ENCODE results near the gene ZNF70. TPM values are rescaled to one million over a fixed set of nuclear protein-coding genes. Genes with fewer than 3 reads are reported as not detected.

The ZNF70 gene
- total RNA-seq, 2 donors from 2014 or later: 8.4 to 13.8 TPM

DNA sequence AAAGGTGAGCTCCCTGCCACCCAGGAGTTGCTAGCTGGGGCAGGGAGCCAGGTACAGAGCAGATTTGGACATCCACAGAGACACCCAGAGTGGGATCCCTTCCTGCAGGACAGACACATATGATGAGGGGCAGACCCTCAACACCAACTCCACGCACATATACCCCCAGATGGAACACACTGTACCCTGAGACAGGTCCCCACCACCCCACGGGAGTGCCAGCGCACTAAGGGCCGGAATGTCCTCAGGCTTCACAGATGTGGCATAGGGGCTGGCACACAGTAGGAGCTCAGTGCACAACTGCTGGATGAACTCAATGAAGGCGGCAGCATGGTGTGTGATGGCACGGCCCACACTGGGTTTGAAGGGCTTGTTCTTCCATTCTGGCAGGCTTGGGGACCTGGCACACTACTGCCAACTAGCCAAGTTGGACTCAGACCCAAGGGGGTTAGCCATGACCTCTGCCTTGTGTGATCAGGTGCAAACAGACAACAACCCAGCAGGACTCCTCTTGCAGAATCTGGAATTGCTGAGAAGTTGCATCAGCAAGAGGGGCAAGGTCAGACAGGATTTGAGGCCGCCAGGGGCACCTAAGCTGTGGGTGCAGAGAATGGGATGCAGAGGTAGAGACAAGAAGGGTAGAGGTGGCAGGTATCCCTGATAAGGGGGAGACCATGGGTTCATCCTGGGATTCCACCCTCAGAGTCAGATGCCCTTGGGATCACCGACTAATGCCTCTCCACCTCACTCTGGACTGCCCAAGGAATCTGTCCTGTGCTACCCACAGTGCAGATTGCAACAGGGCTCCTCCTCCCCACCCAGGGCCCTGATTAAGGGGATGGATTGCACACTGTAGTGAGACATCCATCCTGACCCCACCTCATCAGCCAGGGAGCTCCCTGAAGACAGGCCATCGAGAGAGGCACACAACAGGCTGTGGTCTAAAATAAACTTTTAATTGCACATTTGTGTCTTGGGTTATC is 14.3 kb upstream of the ZNF70 start:
- no peak overlapping the region for H3K27ac ChIP-seq

DNA sequence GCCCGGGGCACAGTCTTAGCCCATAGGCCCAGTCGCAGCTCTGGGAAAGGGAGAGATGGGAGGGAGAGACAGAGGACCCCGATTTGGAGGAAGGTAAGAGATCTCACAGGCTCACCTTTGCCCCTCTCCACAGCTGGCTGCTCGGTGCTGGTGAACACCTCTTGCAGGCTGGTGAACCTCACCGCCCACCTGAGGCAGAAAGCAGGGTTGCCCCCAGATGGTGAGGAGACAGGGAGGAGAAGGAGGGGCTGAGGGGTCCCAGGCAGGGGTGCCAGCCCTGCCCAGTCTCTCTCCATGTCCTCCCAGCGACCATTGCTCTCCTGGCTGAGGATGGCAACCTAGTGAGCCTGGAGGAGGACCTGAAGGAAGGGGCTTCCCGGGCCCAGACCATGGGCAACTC is 13.0 kb upstream of the ZNF70 start:
- DNase-seq (ENCODE audit: low spot score) (no peak), ATAC-seq (ENCODE audit: insufficient number of reproducible peaks, low FRiP score, low read depth) (no peak)
- H3K36me3 ChIP-seq: no peaks in the 10 kb centered on the region
- no peak overlapping the region for H3K27ac ChIP-seq
- TF ChIP-seq, protein P1, sequence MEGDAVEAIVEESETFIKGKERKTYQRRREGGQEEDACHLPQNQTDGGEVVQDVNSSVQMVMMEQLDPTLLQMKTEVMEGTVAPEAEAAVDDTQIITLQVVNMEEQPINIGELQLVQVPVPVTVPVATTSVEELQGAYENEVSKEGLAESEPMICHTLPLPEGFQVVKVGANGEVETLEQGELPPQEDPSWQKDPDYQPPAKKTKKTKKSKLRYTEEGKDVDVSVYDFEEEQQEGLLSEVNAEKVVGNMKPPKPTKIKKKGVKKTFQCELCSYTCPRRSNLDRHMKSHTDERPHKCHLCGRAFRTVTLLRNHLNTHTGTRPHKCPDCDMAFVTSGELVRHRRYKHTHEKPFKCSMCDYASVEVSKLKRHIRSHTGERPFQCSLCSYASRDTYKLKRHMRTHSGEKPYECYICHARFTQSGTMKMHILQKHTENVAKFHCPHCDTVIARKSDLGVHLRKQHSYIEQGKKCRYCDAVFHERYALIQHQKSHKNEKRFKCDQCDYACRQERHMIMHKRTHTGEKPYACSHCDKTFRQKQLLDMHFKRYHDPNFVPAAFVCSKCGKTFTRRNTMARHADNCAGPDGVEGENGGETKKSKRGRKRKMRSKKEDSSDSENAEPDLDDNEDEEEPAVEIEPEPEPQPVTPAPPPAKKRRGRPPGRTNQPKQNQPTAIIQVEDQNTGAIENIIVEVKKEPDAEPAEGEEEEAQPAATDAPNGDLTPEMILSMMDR (IDR thresholded peaks at IDR 0.05): no peak
- H3K4me1 ChIP-seq (ENCODE audit: control insufficient read depth in 1 of 2, low read depth in 2 of 2): peaks cover 8 to 35% of the 10 kb centered on the region in 2 donors
- H3K4me3 ChIP-seq: peak overlapping the region; percentile 67
- no peaks in the 10 kb centered on the region for H3K9me3 ChIP-seq
- no peaks in the 10 kb centered on the region for H3K27me3 ChIP-seq (replicated peaks; ENCODE audit: insufficient read depth)

More for the DNA sequence above, 14.3 kb upstream of the ZNF70 start:
- no peaks in the 10 kb centered on the region for H3K27me3 ChIP-seq (replicated peaks; ENCODE audit: insufficient read depth)
- TF ChIP-seq, protein P1 (IDR thresholded peaks at IDR 0.05): no peak
- no peaks in the 10 kb centered on the region for H3K36me3 ChIP-seq
- no peak overlapping the region for H3K4me3 ChIP-seq
- H3K4me1 ChIP-seq (ENCODE audit: control insufficient read depth in 1 of 2, low read depth in 2 of 2): peaks cover 8 to 38% of the 10 kb centered on the region in 2 donors
- H3K9me3 ChIP-seq: no peaks in the 10 kb centered on the region
- no peak for DNase-seq (ENCODE audit: low spot score)
- ATAC-seq (ENCODE audit: insufficient number of reproducible peaks, low FRiP score, low read depth): no peak

DNA sequence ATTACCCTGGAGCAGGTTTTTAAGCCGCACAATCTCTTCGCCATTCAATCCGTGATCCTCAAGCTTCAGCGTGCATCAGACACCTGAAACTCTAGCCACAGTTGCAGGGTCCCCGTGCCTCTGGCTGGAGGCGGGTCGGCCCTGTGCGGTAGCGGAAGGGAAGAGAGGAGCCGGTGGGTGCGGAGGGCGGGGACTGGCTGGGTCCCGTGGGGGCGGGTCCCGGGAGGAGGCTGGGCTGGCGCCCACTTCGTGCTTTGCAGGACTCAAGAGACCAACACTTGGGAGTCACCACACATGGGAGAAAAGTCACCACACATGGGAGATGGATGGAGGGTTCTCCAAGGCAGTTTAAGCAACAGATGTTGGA is 12.7 kb upstream of the ZNF70 start:
- no peak for DNase-seq (ENCODE audit: low spot score)
- Histone ChIP-seq H3K9me3 (no peaks in the 10 kb centered on the region), H3K27me3 (replicated peaks; ENCODE audit: insufficient read depth) (no peaks in the 10 kb centered on the region), H3K4me3 (peak overlapping the region; percentile 67), H3K36me3 (no peaks in the 10 kb centered on the region), H3K27ac (no peak overlapping the region), H3K4me1 (ENCODE audit: control insufficient read depth in 1 of 2, low read depth in 2 of 2) (peaks cover 8 to 31% of the 10 kb centered on the region in 2 donors)
- ATAC-seq (ENCODE audit: insufficient number of reproducible peaks, low FRiP score, low read depth): no peak
- TF ChIP-seq, protein P1 (IDR thresholded peaks at IDR 0.05): no peak

DNA sequence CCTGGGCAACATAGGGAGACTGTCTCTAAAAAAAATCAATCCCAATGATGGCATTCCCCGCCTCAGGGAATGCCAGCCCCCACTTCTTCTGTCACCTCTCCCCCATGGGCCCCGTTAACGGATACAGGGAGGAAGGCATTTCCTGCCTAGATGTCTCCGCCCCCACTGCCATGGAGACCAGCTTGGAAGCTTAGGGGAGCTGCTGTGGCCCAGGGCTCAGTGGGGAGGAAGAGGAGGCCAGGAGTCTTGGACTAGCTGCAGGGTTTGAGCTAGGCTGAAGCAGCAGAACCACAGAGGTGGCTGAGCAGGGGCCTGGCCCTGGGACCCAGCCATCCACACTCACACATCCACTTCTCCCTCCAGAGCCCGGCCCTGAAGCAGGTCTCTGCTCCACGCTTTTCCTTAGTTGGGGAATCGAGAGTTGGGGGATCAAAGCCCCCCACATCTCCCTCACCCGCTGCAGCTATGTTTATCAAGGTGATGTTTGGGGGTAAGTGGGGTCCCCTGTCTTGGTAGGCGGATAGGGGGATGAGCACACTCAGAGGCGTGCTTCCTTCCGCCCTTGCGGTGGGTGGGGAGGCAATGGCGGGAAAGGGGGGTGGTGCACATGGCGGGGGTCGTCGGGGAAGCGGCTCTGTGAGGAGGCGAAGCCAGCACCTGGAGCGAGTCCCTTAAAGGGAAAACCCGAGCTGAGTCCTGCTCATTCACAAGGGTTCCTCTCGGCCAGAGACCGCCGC is 12.1 kb upstream of the ZNF70 start, which contains the start of gene C22orf15:
Gene C22orf15 (plus strand): TSS at position 149 of the 737 bp plus-strand sequence. CDS start 317 bp downstream, at position 466.
- no peaks in the 10 kb centered on the region for H3K36me3 ChIP-seq
- TF ChIP-seq, protein P1 (IDR thresholded peaks at IDR 0.05): no peak
- H3K27me3 ChIP-seq (replicated peaks; ENCODE audit: insufficient read depth): no peaks in the 10 kb centered on the region
- no peak for DNase-seq (ENCODE audit: low spot score)
- peak within 1 kb of the TSS; percentile 67 for H3K4me3 ChIP-seq
- no peak within 1 kb of the TSS for H3K27ac ChIP-seq
- ATAC-seq (ENCODE audit: insufficient number of reproducible peaks, low FRiP score, low read depth): no peak
- peaks cover 8 to 28% of the 10 kb centered on the region in 2 donors for H3K4me1 ChIP-seq (ENCODE audit: control insufficient read depth in 1 of 2, low read depth in 2 of 2)
- H3K9me3 ChIP-seq: no peaks in the 10 kb centered on the region

DNA sequence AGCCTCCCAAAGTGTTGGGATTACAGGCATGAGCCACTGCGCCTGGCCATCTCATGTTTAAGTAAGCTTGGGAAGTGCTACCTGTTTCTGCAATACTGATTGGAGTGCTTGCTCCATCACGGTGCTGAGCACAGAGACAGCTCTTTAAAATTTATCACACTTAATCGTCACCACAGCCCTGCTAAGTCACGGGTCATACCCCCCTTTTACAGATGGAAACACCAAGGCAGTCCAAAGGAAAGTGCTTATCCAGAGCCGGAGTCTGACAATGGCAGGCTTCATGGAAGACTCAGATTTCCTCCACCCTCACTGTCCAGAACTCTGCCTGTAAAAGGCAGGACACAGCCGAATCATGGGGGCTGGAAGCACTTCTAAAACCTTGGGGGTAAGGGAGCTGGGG is 9.1 kb upstream of the ZNF70 start:
- H3K4me1 ChIP-seq (ENCODE audit: control insufficient read depth in 1 of 2, low read depth in 2 of 2): peaks cover 8 to 23% of the 10 kb centered on the region in 2 donors
- H3K27me3 ChIP-seq (replicated peaks; ENCODE audit: insufficient read depth): no peaks in the 10 kb centered on the region
- no peak for ATAC-seq (ENCODE audit: insufficient number of reproducible peaks, low FRiP score, low read depth)
- no peak for DNase-seq (ENCODE audit: low spot score)
- H3K27ac ChIP-seq: no peak overlapping the region
- TF ChIP-seq, protein P1 (IDR thresholded peaks at IDR 0.05): no peak
- H3K9me3 ChIP-seq: no peaks in the 10 kb centered on the region
- no peak overlapping the region for H3K4me3 ChIP-seq
- no peaks in the 10 kb centered on the region for H3K36me3 ChIP-seq
